HG03025 (cell line): ENCODE measurements around the gene GFOD1.
"Not testable (repeated sequence)": the region's sequence is repeated elsewhere in the genome, so short reads cannot be mapped to it uniquely, and the experiment has no call there.

Experiments
- ATAC-seq: cut with Tn5 transposase; IDR thresholded peaks from one replicate; pipeline ENCODE4 v1.9.1; 2021; ENCODE audit warnings: mild to moderate bottlenecking, moderate library complexity; ENCODE audit not compliant: unreplicated experiment, low FRiP score

The GFOD1 gene

DNA sequence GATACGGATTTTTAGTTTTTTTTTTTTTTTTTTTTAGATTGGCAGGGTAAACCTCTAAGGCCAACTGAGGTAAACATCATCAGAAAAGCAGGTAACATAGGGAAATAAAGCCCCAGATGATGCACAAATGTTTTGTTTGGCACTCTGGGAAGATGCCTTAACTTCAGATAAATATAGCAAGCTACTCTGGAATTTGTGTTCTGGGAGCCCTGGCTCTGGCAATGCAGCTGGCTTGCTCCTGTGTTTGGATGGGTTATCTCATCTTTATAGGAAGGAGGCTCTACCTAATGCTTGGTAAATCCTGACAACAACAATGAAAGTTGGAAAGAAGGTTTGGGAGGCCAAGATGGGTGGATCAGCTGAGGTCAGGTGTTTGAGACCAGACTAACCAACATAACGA is 77.4 kb downstream of the GFOD1 start:
- ATAC-seq = no peak

GRCh38 chr6:13407709-13408695 is 79.4 kb downstream of the GFOD1 start:
- ATAC-seq = no peak

DNA sequence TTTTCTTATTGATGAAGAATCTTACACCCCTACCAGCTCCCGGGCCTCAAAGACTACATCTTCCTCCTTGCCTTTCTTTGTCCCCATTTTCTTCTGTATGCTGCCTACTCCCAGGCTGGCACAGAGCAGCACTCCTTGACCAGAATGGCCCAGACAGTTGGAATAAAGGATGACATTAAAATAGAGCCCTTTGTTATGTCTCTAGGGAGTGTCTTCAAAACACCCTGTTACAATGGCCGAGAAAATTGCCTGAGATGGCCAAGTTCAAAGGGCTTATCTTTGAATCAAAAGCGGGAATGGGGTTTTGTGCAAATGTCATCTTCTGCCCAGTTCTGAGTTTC is 80.1 kb downstream of the GFOD1 start:
- no peak for ATAC-seq

DNA sequence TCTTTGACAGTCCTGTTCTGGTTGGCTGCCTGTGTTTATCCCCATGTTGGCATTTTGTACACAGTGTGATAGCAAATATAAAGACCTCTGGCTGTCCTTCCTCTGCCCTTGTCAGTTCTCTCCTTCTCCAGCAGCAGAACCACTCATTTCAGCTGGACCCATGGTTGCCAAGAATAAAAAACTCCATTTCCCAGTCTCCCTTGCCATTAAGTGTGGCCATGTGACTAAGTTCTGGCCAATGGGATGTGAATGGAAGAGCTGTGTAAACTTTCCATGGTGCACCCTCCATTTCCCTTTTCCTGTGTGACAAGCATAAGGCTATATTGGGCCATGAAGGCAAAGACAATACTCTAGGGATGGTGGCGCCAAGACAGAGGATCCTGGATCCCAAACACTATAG is 80.6 kb downstream of the GFOD1 start:
- no peak for ATAC-seq

DNA sequence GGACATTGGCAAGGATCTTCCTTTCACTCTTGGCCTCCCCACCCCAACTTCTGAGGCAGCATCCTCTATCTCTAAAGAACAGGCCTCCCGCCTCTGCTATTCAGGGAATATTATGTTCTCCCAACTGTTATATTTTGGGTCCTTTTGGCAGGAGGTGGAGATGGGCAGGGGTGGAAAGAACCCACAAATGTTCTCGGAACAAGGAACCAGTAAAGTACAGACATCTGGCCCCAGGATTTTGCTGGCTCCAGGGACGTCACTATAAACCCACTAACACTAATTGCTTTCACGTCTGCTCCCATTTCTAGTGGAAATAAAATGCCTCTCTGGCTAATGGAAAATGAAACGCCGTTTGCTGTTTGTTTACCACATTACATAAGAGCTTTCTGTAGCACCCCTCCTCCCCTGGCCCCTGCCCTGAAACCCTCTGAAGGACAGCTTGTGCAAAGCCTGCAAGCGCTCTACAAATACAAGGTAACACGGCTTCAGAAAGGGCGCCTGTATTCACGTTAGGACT is 81.4 kb downstream of the GFOD1 start:
- no peak for ATAC-seq

- ATAC-seq = no peak
Measured at GRCh38 chr6:13404892-13405254, 82.5 kb downstream of the GFOD1 start.

DNA sequence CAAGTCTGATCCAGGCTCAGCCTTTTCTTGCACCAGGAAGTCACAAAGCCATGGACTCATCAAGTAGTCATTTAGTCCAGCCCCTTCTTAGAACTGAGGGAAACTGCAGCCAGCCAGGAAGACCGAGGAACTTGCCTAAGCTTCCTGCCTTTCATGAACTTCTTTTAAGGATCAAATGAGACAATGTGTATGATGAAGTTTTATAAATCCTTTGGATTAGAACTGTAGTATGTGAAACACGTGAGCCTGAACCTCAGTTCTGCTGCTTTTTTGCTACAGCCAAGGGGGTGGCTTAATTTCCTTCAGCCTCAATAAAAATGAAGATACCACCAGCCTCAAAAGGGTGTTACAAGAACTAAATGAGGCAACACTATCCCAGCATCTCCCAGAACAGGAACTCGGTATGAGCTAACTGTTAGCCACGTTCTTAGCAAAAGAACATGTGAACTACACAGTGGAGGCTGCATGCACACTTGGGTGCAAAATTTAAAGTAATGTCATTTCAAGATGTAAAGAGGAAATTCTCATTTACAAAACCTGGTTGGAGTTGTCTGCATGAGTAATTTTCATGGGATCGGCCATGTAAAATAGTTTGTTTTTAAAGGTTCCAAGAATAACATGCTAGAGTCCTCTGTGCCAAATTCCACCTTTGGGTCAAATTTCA is 83.0 kb downstream of the GFOD1 start:
- ATAC-seq = no peak

GRCh38 chr6:13402711-13403110 is 84.7 kb downstream of the GFOD1 start:
- ATAC-seq = no peak

- ATAC-seq = no peak
Measured at GRCh38 chr6:13400772-13401171, 86.6 kb downstream of the GFOD1 start.

GRCh38 chr6:13398421-13398994 is 88.9 kb downstream of the GFOD1 start:
- no peak for ATAC-seq

- ATAC-seq = no peak
Measured at GRCh38 chr6:13398069-13398381, 89.4 kb downstream of the GFOD1 start.

DNA sequence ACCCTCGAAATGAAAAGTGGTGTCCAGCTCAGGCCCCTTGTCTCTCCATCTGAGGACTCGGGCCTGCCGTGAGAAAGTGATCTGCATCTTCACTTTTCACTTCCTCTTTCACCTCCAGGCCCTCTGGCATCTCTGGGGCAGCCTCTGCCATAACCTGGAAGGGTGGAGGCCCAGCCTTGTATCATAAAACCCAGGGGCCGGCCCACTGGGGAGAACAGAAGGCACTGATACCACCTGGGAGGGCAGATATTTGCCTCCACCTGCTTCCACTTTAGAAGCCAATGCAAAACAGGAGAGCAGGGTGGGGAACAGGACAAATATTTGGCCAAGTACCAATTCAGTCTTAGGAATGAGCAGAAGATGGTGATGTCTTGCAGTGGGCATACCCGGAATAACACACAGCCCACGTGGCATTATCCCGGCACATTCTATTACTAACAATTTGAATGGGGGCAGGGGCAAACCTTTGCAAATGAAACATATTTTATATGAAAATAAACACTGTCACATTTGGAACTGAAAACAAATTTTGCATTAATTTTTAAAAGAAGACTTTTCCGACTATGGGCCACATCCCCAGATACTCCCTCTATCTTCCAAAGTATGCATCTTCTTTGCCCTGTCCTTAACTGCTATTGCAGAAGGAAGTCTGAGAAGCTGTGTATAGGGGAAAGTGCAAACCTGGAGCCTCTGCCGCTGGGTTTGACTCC is 89.9 kb downstream of the GFOD1 start:
- ATAC-seq = peak; percentile 59

DNA sequence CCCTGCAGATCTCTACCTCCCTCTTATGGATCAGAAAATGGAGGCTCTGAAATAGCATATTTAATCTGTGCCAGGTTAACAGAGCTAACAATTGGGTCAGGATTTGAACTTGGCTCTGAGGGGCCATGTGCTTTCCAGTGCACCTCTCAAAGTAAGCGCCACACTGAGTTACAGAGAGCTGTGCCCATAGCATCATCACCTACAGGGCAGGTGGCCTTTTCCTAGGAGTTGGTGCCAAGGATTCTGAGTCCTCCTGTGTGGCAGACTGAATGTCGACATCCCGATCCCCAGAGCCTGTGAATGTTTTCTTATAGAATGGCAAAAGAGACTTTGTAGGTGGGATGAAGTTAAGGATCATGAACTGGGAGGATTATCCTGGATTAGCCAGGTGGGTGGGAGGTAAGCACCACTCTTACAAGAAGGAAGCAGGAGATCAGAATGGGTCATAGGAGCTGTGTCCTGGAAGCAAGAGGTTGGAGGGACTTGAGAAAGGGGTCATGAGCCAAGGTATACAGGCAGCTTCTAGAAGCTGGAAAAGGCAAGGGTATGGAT is 91.1 kb downstream of the GFOD1 start:
- ATAC-seq = no peak

GRCh38 chr6:13395272-13396237 is 91.8 kb downstream of the GFOD1 start:
- ATAC-seq = no peak

GRCh38 chr6:13392462-13392861 is 94.9 kb downstream of the GFOD1 start:
- ATAC-seq = no peak

DNA sequence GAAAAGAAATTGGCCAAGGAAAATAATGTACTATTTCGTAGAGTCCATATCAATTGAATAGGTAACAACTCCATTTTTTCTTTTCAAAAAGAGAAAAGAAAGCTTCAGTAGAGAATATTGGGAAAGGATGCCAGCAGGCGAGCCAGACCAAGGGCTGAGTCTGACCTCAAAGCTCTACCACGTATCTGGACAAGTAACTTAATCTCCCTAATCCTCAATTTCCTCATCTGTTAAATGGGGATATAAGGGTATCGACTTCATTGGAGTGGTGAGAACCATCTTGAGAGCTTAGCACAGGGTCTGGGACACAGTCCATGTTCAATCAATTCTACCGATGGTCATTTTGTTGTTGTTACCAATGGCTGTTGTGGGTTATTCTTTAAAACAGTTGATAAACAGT is 95.9 kb downstream of the GFOD1 start:
- ATAC-seq = no peak

GRCh38 chr6:13390658-13391057 is 96.7 kb downstream of the GFOD1 start:
- ATAC-seq = no peak

- ATAC-seq = not testable (repeated sequence)
Measured at GRCh38 chr6:13389237-13389636, 98.2 kb downstream of the GFOD1 start.

- not testable (repeated sequence) for ATAC-seq
Measured at GRCh38 chr6:13388769-13389168, 98.6 kb downstream of the GFOD1 start.
